ENCODE results near the gene RLF.

The RLF gene

DNA sequence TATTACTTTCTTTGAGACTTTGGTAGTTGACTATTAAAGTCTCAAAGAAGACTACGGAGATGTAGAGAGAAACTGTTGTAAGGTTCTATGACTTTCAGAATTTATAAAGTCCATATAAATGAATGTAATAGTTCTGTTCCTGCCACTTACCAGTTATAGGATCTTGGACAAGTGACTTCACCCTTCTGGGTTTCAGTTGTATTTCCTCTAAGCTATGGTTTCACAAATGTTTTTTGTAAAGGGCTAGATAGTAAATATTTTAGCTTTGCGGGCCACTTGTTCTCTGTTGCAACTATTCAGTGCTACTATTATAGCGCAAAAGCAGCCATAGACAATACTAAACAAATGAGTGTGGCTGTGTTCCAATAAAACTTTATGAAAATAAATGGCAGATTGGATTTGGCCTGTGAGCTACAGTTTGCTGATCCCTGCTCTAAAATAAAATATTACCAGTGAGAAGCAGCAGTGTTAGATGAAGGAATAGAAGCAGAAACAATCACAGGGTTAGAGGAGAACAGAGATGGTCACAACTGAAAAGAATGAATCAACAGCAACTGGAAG lies 111.5 kb downstream of the RLF start:
- no peak for DNase-seq

DNA sequence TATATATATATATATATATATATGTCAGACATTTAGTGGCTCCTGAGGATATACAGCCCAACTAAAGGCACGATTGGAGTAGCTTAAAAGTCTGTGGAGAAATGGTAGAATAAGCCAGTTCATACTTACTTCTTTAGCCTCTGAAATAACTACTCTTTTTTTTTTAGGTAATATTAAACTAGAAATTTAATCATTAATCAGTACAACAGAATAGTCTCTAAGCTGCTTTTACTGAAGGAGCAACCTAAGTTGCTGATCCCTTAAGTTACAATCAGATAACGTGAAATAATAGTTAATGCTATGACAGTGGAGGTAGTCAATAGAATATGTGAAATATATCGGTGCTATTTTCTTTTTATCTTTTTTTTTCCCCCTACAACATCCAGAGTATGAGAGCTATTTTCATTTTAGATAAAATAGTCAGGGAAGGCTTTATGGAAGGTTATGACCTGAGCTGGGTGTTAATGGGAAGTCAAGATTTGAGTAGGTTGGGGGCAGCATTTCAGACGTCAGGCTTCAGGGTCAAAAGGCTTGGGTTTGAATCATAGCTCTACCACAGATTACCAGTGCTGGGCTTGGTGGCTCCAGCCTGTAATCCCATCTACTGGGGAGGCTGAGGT lies 112.5 kb downstream of the RLF start:
- no peak for DNase-seq

DNA sequence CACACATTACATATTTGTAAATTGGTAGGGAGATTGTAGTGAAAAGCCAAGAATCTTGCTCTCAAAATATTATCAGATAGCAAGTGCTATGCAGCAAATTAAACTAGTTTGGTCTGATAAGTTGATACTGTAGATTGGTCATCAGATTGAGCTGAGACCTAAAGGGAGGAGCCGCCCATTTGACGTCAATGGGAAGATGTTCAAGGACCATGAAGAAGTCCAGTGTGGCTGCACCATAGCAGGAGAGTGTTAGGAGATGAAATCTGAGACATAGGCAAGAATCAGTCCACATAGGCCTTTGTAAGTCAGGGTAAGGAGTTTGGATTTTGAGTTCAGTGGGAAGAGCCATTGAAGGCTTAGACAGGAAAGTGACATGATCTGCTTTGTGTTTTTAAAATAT lies 113.1 kb downstream of the RLF start:
- no peak for DNase-seq

DNA sequence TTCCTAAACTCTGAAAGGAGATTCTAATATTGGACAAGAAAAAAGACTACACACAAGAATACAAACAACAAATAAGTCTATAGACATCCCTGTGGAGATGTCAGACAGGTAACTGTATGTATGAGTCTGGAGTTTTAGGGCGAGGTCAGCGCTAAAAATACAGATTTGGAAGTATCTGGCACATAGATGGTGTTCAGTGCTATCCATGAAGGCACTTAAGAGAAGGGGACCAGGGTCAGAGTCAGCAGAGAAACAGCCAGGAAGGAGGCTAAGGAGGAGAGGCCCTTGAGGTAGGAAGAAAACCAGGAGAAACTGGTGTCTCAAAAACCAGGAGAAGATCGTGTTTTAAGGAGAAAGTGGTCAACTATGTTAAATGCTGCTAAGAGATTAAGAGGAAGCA lies 114.9 kb downstream of the RLF start:
- DNase-seq, result no peak

DNA sequence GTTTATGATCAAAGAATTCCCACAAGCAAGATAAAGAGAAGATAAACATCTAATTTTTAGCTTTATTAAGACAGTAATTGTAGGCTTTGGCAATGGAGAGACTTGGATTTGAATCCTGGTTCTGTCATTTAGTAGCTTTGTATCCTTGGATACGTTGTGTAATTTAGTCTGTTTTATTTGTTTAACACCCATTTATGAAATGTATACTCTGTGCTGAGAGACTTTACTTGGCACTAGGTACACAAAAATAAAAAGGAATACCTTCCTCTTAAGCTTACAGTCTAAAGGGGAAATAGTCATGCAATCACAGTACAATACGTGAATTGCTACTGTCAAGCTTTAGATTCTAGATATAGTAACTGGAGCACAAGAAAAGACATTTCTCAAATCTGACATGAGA lies 120.7 kb downstream of the RLF start:
- no peak for DNase-seq
